ENCODE measurements around the gene CORO2B. TPM values are rescaled to one million over a fixed set of nuclear protein-coding genes. Genes with fewer than 3 reads are reported as not detected.

CORO2B gene
- total RNA-seq, 2 experiments from 2014 or later: 0.09 to 0.11 TPM

GRCh38 chr15:68717951-68718350 is 139.2 kb downstream of the CORO2B start:
- no peaks in the 10 kb centered on the region for H3K4me1 Mint-ChIP-seq
- no peaks in the 10 kb centered on the region for H3K36me3 Mint-ChIP-seq (ENCODE audit: low read depth)
- H3K27ac Mint-ChIP-seq: no peak overlapping the region
- ChIA-PET POLR2A (no interaction called here), CTCF (interaction anchor here (0.8 kb wide), 1 partner anchor 44 kb away, joined by 3 read pairs; no protein-coding TSS in a partner anchor)
- ATAC-seq (no peak), DNase-seq (no peak)
- peaks cover 7% of the 10 kb centered on the region for H3K27me3 Mint-ChIP-seq
- H3K9me3 Mint-ChIP-seq (ENCODE audit: low read depth): no peaks in the 10 kb centered on the region
- intact Hi-C loops (cut with DNase I, micrococcal nuclease): no loop called here
- H3K4me3 Mint-ChIP-seq: no peak overlapping the region

GRCh38 chr15:68718468-68718867 is 139.7 kb downstream of the CORO2B start:
- ChIA-PET POLR2A (no interaction called here), CTCF (interaction anchor here (0.8 kb wide), 1 partner anchor 45 kb away, joined by 3 read pairs; no protein-coding TSS in a partner anchor)
- no peaks in the 10 kb centered on the region for H3K9me3 Mint-ChIP-seq (ENCODE audit: low read depth)
- H3K4me1 Mint-ChIP-seq: no peaks in the 10 kb centered on the region
- no peak overlapping the region for H3K4me3 Mint-ChIP-seq
- no peaks in the 10 kb centered on the region for H3K36me3 Mint-ChIP-seq (ENCODE audit: low read depth)
- DNase-seq (no peak), ATAC-seq (no peak)
- intact Hi-C loops (cut with DNase I, micrococcal nuclease): no loop called here
- peaks cover 7% of the 10 kb centered on the region for H3K27me3 Mint-ChIP-seq
- no peak overlapping the region for H3K27ac Mint-ChIP-seq

DNA sequence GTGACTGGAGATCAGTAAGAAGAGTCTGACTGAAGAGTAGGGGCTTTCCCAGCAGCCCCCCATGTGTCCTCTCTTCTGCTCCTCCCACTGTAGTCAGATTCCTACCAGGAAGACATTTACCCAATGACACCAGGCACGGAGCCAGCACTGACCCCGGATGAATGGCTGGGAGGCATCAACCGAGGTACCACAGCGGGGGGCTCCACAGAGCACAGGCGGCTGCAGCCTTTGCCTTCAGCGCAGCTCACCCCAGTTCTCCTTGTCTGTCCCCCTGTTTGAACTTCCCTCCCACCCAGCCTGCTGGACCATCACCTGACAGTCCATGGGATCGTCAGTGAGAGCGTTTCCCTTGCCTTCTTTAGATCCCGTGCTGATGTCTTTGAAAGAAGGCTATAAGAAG is 140.3 kb downstream of the CORO2B start:
- intact Hi-C loops (cut with DNase I, micrococcal nuclease): no loop called here
- Mint-ChIP-seq H3K9me3 (ENCODE audit: low read depth) (no peaks in the 10 kb centered on the region), H3K36me3 (ENCODE audit: low read depth) (no peaks in the 10 kb centered on the region), H3K4me3 (no peak overlapping the region), H3K27me3 (peaks cover 7% of the 10 kb centered on the region), H3K27ac (no peak overlapping the region), H3K4me1 (no peaks in the 10 kb centered on the region)
- CTCF ChIA-PET: no interaction called here
- no peak for ATAC-seq
- no peak for DNase-seq
- POLR2A ChIA-PET: no interaction called here

DNA sequence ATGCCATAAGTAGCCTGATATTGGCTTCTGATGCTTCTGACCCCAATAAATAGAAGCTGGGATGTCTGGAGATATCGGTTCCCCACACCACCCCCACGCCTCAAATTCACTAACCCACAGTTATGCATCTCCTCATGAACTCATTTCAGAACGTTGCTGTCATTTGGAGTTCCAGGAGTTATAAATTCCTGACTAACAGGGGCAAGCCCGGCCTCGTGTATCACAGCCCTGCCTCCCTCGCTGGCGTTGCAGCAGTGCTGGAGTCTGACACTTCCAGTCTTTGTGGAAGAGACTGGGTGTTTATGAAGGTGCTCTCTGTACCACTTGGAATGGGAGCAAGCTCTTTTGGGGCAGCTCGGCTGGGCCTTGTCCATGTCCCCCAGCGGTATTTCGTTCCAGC is 140.9 kb downstream of the CORO2B start:
- H3K27me3 Mint-ChIP-seq: peaks cover 7% of the 10 kb centered on the region
- no peaks in the 10 kb centered on the region for H3K36me3 Mint-ChIP-seq (ENCODE audit: low read depth)
- no peak for ATAC-seq
- ChIA-PET POLR2A (no interaction called here), CTCF (interaction anchor here (0.6 to 1.4 kb wide), 3 partner anchors 10 to 899 kb away, joined by 3 to 5 read pairs (median 4); no protein-coding TSS in a partner anchor)
- H3K4me1 Mint-ChIP-seq: no peaks in the 10 kb centered on the region
- no peak overlapping the region for H3K27ac Mint-ChIP-seq
- DNase-seq: no peak
- H3K4me3 Mint-ChIP-seq: no peak overlapping the region
- intact Hi-C loops (cut with DNase I, micrococcal nuclease): no loop called here
- H3K9me3 Mint-ChIP-seq (ENCODE audit: low read depth): no peaks in the 10 kb centered on the region

GRCh38 chr15:68721886-68722285 is 143.1 kb downstream of the CORO2B start:
- H3K4me1 Mint-ChIP-seq: no peaks in the 10 kb centered on the region
- H3K4me3 Mint-ChIP-seq: no peak overlapping the region
- POLR2A ChIA-PET: no interaction called here
- DNase-seq (no peak), ATAC-seq (no peak)
- H3K27me3 Mint-ChIP-seq: peaks cover 13% of the 10 kb centered on the region
- H3K27ac Mint-ChIP-seq: no peak overlapping the region
- intact Hi-C loops (cut with DNase I, micrococcal nuclease): no loop called here
- H3K36me3 Mint-ChIP-seq (ENCODE audit: low read depth): no peaks in the 10 kb centered on the region
- H3K9me3 Mint-ChIP-seq (ENCODE audit: low read depth): no peaks in the 10 kb centered on the region
- CTCF ChIA-PET: interaction anchor here (0.5 to 0.8 kb wide), 2 partner anchors 32 to 146 kb away, joined by 3 read pairs; no protein-coding TSS in a partner anchor

- Mint-ChIP-seq H3K4me3 (no peak overlapping the region), H3K27ac (no peak overlapping the region), H3K36me3 (ENCODE audit: low read depth) (no peaks in the 10 kb centered on the region), H3K4me1 (no peaks in the 10 kb centered on the region), H3K27me3 (peaks cover 9% of the 10 kb centered on the region), H3K9me3 (ENCODE audit: low read depth) (no peaks in the 10 kb centered on the region)
- no peak for ATAC-seq
- intact Hi-C loops (cut with DNase I, micrococcal nuclease): no loop called here
- ChIA-PET CTCF (interaction anchor here (0.7 to 1.1 kb wide), 3 partner anchors 10 to 1202 kb away, joined by 3 to 4 read pairs (median 3); no protein-coding TSS in a partner anchor), POLR2A (no interaction called here)
- DNase-seq: no peak
Observed at GRCh38 chr15:68725736-68726135, 146.9 kb downstream of the CORO2B start.

GRCh38 chr15:68726246-68726645 is 147.5 kb downstream of the CORO2B start:
- H3K4me3 Mint-ChIP-seq: no peak overlapping the region
- H3K36me3 Mint-ChIP-seq (ENCODE audit: low read depth): no peaks in the 10 kb centered on the region
- no peak overlapping the region for H3K27ac Mint-ChIP-seq
- H3K27me3 Mint-ChIP-seq: peaks cover 9% of the 10 kb centered on the region
- ChIA-PET POLR2A (no interaction called here), CTCF (interaction anchor here (0.6 to 1.1 kb wide), 4 partner anchors 9 to 323 kb away, joined by 3 to 4 read pairs (median 3); no protein-coding TSS in a partner anchor)
- ATAC-seq (no peak), DNase-seq (no peak)
- no peaks in the 10 kb centered on the region for H3K4me1 Mint-ChIP-seq
- H3K9me3 Mint-ChIP-seq (ENCODE audit: low read depth): no peaks in the 10 kb centered on the region
- intact Hi-C loops (cut with DNase I, micrococcal nuclease): no loop called here

DNA sequence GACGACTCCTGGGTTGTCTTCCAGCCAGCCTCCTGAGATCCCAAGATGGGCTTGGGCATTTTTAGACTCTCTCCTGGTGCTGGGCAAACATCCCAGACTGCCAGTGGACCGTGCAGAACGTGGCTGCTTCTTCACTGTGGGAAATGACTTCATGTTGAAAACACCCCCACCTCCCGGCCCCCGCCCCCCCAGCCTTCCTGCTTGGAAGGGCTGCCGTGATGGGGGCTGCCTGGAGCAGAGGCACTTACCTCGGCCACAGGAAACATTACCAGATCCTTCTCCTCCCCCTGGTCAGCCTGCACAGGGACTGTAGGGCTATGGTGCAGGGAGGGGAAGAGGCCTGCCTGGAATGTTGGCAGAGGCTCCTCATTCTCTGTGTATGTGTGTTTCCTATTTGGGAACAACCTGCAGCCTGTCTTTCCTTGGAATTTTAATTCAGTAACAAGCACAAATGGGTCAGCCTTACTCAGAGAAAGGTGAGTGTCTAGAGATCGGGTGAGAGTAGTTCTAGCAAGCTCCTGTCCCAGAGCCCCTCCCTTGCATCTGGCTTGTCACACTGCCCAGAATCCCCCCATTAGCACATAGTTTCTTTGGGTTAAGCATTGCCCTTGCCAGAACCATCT is 151.1 kb downstream of the CORO2B start:
- Mint-ChIP-seq H3K4me3 (no peak overlapping the region), H3K9me3 (ENCODE audit: low read depth) (no peaks in the 10 kb centered on the region), H3K27ac (no peak overlapping the region), H3K4me1 (no peaks in the 10 kb centered on the region), H3K27me3 (peaks cover 6% of the 10 kb centered on the region), H3K36me3 (ENCODE audit: low read depth) (no peaks in the 10 kb centered on the region)
- ATAC-seq (no peak), DNase-seq (no peak)
- ChIA-PET CTCF (interaction anchor here (0.8 to 0.9 kb wide), 3 partner anchors 10 to 192 kb away, joined by 3 to 5 read pairs (median 4); no protein-coding TSS in a partner anchor), POLR2A (no interaction called here)
- intact Hi-C loops (cut with DNase I, micrococcal nuclease): loop anchor here (1.0 to 2.0 kb wide), 4 partner anchors 99 to 195 kb away; no protein-coding TSS in a partner anchor

DNA sequence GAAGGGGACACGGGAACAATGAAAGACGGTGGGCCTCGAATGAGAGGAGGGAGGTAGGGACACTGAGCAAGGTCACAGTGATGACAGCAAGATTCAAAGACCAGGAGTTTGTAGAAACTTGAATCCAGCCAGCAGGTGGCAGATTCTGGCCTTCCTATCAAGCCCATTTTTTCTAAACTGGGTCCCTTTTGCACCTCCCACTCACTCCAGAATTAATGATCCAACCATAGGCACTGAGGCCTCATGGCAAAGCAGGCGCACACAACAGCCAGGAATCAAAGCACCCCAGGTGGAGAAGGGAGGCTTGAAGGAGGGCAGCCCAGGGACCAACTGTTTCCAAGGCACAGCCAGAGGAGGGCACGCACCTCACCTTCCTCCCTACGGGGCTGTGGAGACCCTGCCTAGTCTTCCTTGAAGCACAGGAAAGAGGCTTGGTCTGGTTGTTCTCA is 151.7 kb downstream of the CORO2B start:
- Mint-ChIP-seq H3K36me3 (ENCODE audit: low read depth) (no peaks in the 10 kb centered on the region), H3K9me3 (ENCODE audit: low read depth) (no peaks in the 10 kb centered on the region), H3K27ac (no peak overlapping the region), H3K27me3 (peaks cover 4% of the 10 kb centered on the region), H3K4me3 (no peak overlapping the region), H3K4me1 (no peaks in the 10 kb centered on the region)
- peak; percentile 43 for DNase-seq
- ChIA-PET CTCF (interaction anchor here (0.8 to 2.1 kb wide), 2 partner anchors 144 to 193 kb away, joined by 4 to 14 read pairs; no protein-coding TSS in a partner anchor), POLR2A (no interaction called here)
- ATAC-seq: no peak
- intact Hi-C loops (cut with DNase I, micrococcal nuclease): loop anchor here (1.0 to 2.0 kb wide), 4 partner anchors 98 to 195 kb away; no protein-coding TSS in a partner anchor

DNA sequence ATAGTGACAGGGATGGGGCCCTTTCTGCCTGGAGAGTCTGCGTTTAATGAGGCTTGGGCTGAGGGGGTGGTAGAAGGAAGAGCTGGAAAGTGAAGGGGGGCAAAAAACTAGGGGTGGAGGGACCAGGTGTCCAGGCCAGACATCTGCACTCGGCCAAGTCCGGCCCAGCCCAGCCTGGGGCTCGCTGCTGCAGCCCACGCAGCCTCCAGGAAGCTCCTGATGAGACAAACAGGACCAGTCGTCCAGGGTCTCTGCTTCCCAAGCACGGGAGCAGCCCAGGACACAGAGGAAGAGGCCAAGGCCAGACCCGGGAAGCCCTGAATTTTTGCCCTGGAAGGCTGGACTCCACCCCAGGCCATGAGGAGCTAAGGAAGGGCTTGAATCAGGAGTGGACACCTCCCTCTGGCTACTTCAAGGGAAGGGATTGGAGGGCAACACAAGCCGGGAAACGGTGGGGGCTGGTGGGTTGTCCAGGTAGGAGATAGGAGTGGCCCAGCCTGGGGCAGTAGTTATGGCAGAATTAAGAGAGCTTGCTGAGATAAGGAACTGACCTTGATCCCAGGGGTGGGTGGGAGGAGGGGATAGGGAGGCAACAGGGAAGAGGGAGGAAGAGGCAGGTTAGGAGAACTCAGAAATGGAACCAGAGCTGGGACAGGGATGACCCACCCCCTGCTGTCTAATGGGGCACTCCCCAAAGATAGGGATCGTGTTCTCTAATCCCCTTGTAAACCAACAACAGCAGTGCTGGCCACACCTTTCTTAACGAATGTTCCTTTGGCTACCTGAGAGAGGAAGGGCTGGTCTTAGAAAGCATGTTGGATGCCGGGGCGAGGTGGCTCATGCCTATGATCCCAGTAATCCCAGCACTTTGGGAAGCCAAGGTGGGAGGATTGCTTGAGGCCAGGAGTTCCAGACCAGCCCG is 152.4 kb downstream of the CORO2B start:
- POLR2A ChIA-PET: no interaction called here
- Mint-ChIP-seq H3K9me3 (ENCODE audit: low read depth) (no peaks in the 10 kb centered on the region), H3K4me3 (no peak overlapping the region), H3K27me3 (peaks cover 2% of the 10 kb centered on the region), H3K27ac (no peak overlapping the region), H3K36me3 (ENCODE audit: low read depth) (no peaks in the 10 kb centered on the region), H3K4me1 (no peaks in the 10 kb centered on the region)
- DNase-seq: no peak
- CTCF ChIA-PET: interaction anchor here (0.7 to 2.1 kb wide), 6 partner anchors 103 to 303 kb away, joined by 3 to 14 read pairs (median 4); no protein-coding TSS in a partner anchor
- ATAC-seq: no peak
- intact Hi-C loops (cut with DNase I, micrococcal nuclease): loop anchor here (1.0 to 2.0 kb wide), 4 partner anchors 98 to 194 kb away; no protein-coding TSS in a partner anchor

- Mint-ChIP-seq H3K9me3 (ENCODE audit: low read depth) (no peaks in the 10 kb centered on the region), H3K4me1 (no peaks in the 10 kb centered on the region), H3K27me3 (no peaks in the 10 kb centered on the region), H3K36me3 (ENCODE audit: low read depth) (no peaks in the 10 kb centered on the region), H3K4me3 (no peak overlapping the region), H3K27ac (no peak overlapping the region)
- ChIA-PET POLR2A (no interaction called here), CTCF (interaction anchor here (0.7 to 2.1 kb wide), 4 partner anchors 102 to 302 kb away, joined by 4 to 14 read pairs (median 5); no protein-coding TSS in a partner anchor)
- ATAC-seq (no peak), DNase-seq (no peak)
- intact Hi-C loops (cut with DNase I, micrococcal nuclease): no loop called here
Observed at GRCh38 chr15:68732451-68732850, 153.7 kb downstream of the CORO2B start.

All from activated CD4-positive, alpha-beta T cell treated with anti-CD3 and anti-CD28 coated beads for 36 hours (primary cell).